ENCODE measurements around the gene DBNL.

The DBNL gene

DNA sequence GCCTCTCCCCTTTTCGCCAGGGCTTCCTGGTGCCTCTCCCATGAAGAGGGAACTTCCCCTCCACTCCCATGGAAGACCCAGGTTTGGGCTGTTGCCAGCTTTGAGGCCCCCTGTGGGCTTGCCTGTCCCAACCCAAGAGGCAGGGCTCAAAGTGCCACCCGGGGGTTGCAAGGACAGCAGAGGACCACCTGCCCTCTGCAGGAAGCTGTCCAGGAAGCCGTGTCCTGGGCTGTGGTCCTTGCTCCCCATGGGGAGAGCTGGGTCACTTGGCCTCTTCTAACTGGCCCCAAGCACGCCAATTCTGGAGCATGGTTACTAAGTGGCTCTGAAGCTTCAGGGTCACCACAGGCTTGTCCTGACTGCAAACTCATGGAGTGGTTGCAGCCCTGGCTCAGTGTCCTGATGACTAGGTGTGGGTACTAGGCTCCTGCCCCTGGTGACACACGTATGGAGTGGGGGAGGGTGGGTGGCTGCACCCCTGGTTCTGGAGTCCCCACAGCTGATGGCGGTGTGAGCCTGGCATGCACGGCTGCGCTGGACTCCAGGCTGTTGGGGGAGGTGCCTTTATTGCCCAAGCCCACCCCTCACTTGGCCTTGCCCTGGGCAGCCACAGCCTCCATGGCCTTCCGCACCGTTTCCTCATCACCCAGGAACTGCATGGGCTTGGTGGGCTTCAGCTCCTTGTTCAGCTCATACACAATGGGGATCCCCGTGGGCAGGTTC is 17.8 kb downstream of the DBNL start:
- DNase-seq (ENCODE audit: low spot score) = no peak

DNA sequence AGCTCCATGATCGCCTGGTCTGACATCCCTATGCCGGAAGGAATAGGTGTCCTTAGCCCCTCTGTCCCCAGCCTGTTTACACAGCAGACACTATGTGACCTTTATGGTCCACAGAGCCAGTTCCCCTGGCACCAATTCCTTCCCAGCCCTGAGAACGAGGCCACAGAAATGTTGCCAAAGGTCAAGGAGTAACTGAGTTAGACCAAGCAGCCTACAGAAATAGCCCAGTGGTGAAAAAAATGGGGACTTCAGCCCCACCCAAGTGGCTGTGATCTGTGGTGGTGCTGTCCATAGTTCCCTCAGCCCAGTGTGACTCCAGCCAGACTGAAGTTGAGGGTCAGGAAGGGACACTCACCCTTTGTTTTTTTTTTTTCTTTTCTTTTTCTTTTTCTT is 18.4 kb downstream of the DBNL start:
- no peak for DNase-seq (ENCODE audit: low spot score)

DNA sequence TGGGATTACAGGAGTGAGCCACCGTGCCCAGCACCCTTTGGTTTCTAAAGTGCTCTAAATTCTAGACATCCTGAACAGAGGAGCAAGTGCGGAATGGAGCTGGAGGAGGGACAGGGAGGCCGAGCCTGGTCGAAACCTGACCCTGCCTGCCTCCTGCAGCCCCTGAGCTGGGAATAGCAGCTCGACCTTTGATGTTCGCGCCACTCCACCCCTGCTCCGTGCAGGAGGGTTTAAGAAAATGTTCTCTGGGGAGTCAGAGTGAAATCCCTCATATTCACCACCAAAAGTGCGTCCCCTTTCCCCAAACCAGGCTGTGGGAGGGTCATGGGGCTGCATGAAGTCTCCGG is 19.0 kb downstream of the DBNL start:
- no peak for DNase-seq (ENCODE audit: low spot score)

DNA sequence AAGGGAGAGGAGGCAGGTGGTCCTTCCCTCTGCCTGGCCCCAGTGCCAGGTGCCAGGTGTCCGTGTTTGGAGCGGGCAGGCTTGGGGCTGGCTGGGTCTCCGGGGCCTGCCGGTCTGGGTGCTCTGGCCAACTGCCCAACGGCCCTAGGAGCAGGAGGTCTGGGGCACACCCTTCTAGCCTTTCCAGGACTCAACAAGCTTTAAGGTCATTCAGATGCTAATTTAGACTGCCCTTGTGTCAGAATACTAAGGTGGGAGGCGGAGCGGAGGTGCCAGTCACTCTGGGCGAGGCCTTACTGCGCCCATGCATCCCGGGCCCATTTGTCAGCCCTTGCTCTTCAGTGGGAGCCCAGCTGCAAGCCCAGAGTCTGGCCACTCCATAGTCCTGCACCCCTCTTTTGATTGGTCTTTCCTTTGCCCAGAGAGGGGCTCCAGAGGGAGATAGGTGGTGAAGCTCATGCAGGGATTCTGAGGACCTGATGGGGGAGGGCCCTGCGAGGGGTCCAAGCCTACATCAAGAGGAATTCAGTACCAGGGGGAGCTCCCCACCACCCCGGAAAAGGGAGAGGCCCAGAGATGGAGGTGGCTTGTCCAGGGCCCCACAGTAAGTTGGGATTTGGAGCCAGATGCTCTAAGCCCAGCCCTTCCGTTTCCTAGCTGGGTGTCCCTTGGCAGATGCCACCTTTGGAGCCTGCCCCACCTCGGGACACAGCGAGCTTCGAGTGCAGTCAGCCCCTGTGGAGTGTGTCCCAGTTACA is 19.6 kb downstream of the DBNL start:
- no peak for DNase-seq (ENCODE audit: low spot score)

DNA sequence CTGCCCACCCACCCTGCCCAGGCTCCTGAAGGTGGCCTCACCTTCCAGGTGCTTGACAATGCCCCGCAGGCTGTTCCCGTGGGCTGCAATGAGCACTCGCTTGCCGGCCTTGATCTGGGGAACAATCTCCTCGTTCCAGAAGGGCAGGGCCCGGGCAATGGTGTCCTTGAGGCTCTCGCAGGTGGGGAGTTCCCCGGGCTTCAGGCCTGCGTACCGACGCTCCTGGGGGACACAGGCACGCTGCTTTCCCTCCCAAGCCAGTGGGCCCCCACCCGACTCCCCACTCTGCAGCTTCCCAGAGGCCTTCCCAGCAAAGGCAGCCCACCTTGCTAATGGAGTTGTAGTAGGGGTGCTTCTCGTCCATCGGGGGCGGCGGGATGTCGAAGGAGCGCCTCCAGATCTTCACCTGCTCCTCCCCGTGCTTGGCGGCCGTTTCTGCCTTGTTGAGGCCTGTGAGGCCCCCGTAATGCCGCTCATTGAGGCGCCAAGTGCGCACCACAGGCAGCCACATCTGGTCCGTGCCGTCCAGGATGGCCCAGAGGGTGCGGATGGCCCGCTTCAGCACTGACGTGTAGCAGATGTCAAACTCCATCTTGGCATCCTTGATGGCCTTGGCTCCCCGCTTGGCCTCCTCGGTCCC is 20.4 kb downstream of the DBNL start:
- no peak for DNase-seq (ENCODE audit: low spot score)

DNA sequence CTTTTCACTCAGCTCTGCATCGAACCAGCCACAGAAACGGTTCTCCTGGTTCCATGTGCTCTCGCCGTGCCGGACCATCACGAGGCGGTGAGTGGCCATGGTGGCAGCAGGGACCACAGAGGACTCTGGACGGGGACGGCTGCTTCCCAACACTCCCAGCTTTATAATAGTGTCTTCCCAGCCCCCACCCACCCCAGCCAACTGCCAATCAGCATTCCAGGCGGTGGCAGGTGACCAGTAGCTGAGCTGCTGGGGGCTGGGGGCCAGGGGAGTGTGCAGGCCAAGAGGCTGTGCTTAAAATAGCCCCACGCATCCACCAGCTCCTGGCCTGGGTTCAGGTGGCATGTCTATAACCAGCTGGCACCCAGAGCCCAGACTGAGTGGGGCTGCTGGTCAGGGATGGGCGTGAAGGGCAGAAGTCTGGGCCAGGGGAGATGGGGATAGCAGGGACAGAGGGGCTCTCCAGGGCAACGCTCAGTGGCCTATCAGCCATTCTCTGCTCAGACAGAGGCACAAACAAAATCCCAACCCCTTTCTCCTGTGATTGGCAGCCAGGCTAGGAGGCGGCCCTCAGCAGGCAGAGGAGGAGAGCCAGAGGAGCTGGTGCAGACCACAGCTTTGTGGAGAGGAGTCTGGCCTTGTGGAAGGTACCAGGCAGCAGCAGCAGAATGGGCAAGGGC is 21.1 kb downstream of the DBNL start, which contains the start of gene PGAM2:
PGAM2 (minus strand) TSS at position 137 of the 680 bp plus-strand sequence; CDS start at position 99, 38 bp downstream.
- DNase-seq (ENCODE audit: low spot score) = peak; percentile 35

DNA sequence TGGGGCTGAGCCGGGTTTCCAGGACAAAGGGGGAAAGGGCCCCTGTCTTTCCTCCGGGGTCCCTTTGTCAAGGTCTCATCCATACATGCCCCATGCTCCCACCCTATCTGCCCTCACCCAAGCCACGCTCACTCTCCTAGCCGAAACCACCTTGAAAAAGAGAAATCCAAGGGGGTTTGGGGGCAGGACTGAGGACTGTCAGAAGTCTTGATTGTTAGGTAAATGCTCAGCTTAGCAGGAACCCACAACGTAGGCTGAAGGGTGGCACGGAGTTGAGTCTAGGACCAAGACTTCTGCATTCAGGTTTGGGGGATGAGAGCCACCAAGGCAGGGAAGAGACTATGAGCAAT is 21.6 kb downstream of the DBNL start:
- no peak for DNase-seq (ENCODE audit: low spot score)

DNA sequence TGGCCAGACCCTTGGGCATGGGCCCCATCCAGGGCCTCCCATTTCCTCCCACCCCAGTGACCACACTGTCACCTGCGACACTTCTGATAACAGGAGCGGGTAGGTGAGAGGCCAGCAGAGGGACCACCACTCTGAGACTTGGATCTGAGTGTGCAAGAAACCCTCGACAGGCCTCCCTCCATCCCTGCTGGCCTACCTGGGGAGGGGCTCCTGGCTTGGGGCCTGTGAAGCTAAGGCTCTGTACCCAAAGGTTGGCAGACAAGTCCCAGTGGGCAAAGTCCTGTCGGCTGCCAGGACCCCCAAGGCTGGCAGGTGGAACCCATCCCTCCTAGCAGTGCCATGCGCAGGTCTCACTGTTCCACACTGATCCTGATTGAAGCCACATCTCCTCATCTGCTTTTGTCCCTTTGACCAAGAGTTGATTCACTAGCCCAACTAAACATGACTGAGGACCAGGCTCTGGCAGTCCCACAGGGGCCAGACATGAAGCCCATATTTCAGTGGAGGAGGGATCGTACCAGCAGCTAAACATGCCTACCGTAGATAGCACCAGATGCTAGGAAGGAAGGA is 22.1 kb downstream of the DBNL start:
- no peak for DNase-seq (ENCODE audit: low spot score)

DNA sequence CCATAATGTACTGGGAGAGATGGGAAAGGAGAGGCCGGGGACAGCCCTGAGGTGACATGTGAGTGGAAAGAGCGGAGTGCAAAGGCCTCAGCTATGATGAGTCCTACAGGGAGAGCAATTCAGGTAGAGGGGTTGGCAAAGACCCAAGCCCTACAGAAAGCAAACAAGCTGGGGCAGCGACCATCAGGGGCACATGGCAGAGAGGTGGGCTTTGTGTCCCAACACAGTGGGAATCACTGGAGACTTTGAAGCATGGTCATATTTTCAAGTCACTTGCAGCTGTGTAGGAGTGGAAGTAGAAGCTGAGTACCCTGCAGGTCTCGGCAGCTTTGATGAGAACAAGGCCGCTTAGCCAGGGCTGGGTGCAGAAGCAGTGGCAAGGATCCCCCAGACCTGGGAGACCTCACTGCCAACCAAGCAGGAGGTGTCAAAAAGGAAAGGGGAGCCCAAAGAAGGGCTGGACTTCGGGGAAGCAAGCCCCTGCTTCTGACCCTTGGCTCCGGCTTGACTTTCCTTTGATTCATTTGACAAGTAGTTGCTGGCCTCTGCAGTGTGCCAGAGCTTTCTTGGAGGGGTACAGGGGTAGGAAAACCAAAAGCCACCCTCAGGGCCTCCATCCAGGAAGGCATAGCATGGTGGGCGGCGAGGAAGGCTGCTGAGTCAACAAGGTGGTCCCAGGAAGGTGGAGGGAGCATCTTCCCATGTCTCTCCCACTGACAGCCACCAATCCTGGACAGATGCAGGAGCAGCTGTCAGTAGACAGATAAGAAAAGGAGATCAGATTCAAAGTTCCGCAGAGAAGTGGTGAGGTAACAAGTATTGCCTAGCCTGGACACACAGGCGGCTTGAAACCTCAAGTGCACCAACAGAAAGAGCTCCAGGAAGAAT is 22.8 kb downstream of the DBNL start:
- DNase-seq (ENCODE audit: low spot score) = no peak

DNA sequence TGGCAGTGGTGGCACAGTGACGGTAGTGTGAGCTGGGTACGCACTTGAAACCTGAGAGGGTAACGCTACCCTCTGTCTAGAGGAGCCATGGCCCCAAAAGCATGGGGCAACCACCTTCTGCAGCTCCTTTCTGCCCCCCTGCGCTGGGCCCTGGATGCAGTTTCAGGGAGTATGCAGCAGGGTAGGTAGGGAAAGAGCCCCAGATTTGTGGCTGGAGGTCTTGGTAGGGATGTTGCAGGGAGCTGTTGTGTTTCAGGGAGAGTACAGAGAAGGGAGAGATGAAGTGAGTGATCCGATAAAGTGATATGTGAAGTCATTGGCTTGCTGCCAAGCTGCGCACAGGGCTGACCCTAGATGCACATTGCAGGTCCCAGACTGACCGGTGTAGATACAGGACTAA is 23.6 kb downstream of the DBNL start:
- no peak for DNase-seq (ENCODE audit: low spot score)

DNA sequence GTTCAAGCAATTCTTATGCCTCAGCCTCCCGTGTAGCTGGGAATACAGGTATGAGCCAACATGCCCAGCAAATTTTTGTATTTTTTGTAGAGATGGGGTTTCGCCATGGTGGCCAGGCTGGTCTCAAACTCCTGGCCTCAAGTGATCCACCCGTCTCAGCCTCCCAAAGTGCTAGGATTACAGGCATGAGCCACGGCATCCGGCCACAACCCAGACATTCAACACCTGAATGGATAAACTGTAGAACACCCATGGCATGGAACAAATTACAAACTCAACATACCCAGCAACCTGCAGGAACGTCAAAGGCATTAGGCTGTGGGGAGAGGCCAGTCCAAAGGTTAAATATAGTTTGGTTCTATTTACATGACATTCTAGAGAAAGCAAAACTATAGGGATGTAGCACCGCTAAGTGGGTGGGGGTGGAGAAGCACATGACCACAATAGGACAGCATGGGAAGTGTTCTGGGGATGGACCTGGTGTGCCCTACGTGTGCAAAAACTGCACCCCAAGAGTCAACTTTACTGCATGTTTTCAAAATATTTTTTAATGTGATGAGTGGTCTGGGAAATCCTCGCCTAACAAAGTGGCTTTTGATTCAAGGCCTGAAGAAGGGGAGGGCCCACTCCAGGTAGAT is 27.3 kb downstream of the DBNL start:
- peak; percentile 88 for DNase-seq (ENCODE audit: low spot score)

DNA sequence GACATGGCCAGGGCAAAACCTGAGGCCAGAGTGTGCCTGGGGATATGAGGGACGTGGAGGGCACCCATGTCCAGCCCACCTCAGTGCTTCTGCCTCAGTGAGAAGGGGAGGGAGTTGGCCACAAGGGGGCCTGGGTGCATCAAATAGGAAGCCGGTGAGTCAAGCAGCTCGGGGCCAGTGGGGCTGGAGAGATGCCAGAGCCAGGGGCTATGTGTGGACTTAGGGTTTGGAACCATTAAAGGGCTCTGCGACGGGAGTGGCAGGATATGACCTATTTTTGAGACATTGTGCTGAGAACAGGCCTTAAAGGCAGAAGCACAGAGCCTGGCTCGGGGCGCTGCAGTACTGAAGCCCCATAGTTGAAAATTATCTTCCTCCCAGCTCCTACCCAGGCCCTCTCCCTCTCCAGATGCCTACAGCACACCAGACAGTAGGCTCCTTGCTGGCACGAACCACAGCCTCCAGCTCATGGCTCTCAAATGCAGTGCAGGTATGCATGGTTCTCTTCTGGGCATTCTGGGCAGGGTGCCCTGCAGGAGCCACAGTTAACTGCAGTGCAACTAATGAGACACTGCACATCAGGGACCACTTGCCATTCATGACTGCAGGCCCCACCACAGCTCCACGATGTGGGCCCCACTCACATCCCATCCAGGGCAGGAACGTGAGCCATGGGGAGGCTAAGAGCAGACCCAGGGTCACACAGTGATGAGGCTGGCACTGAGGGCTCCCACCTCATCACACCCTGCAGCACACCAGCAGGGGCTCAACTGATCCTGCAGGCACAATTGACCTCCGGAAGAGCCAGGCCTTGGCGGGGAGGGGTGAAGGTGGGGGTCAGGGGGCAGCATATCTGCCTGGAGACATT is 28.1 kb downstream of the DBNL start:
- DNase-seq (ENCODE audit: low spot score) = peak; percentile 85

DNA sequence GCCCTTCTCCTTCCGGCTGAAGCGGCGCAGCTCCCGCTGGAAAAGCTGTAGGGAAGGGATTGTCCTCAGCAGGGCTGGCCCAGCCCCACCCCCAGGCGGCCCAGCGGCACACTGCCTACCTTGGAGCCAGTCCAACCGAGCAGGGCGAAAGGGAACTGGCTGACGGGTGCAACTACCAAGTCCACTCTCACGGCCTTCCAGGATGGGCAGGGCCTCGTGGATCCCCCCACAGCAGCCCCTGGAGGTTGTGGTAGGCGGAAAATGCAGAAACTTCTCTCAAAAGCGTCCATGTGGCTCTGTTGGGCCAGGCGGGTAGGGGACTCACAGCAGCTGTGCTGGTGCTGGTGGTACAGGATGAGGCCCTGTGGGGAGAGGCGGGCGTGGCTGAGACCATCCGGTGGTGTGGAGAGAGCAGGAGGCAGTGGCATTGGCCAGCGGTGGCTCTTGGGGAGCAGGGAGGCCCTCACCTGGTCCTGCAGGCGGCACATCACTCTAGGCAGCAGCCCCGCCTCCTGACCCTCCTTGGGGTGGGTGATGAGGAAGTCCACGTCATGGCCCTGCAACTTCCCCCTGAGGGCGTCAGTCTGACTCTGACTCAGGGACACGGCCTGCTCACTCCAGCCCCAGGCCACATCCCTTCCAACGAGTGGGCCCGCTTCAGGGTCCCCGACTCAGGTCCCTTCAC is 29.3 kb downstream of the DBNL start:
- DNase-seq (ENCODE audit: low spot score) = peak; percentile 84

DNA sequence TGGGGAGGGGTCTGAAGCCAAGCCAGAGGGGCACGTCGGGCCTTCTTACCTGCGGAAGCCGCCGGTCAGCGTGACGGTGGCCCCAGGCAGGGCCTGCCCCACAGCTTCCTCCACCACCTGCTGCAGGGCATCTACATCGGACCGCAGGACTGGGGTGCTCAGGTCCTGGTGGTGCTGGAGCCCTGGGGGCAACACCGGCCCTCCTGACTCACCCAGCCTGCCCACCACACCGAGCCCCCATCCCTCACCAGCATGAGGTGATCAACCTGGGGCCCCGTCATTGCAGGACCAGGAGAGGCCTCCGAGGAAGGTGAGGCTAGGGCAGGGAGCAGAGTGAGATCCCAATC is 29.8 kb downstream of the DBNL start:
- DNase-seq (ENCODE audit: low spot score) = no peak

DNA sequence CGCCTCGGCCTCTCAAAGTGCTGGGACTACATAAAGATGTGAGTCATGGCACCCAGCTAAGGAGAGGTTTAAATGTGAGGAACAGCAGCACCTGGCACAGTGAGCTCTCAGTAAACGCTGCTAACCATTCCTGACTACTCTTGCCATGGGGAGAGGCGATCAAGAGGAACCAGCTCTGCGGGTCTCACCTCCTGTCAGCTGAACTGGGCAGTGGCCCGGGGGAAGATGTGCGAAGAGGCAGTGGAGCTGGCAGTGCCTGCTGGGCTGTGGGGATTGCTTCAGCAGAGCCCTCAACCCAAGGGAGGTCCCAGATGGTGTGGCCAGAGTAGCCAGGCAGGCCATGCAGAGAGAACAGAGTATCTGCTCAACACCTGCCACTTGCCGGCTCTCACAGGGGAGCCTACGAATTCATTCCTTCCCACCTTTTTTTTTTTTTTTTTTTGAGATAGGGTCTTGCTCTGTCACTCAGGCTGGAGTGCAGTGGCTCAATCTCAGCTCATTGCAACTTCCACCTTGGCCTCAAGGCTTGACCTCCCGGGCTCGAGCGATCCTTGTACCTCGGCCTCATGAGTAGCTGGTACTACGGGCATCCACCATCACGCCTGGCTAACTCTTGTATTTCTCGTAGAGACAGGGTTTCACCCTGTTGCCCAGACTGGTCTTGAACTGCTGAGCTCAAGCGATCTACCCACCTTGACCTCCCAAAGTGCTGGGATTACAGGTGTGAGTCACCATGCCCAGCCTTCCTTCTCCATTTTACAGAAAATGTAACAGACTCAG is 31.0 kb downstream of the DBNL start:
- no peak for DNase-seq (ENCODE audit: low spot score)

DNA sequence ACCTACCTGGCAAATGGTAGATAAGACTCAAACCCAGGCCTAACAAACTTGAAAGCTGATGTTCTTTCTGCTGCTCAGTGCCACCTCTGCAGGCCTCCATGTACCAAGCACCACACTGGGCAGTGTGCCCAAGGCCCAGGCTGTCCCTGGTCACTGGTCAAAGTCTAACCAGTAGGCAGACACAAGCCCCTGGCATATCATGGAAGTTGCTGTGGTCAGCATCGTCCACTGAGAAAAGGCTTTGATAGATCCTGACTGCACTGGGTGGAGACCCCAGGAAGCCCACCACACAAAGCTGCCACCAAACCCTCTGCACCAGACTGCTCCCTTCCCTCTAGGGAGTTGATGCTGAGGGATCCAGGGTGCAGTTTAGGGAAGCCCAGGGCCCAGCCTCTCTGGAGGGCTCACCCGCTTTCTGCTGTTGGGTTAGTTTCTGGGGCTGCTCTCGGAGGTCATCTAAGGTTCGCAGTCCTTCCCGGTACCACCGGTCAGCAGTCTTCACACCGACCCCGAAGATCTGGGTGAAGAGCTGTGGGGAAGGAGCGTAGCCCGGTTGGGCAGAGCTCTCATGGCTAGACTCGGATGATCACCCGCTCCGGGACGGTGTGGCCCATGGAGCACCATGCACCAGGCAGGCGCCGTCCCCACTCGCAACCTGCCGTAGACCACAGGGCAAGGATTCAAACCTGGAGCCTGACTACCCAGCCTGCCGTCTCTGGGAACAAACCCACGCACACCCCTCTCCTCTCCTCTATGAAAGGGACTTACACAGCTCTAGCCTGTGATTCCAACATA is 31.8 kb downstream of the DBNL start:
- DNase-seq (ENCODE audit: low spot score) = no peak

DNA sequence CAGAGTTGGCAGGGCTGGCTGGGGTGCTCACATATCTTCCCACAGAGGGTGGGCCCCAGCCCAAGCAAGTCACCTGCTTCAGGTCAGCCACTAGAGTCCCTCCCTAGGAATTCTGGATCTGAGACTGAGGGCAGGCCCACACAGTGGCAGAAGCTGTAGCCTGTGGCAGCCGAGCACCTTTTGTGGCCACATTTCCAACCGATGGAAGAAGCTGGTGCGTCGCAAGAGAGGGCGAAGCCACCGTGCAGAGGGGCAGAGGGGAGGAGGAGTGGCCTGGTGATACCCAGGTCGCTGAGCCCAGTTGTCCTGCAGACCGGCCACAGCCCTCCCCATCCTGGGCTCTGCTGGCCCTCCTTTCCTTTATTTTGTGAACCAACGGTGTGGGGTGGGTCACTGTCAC is 32.6 kb downstream of the DBNL start:
- DNase-seq (ENCODE audit: low spot score) = no peak

DNA sequence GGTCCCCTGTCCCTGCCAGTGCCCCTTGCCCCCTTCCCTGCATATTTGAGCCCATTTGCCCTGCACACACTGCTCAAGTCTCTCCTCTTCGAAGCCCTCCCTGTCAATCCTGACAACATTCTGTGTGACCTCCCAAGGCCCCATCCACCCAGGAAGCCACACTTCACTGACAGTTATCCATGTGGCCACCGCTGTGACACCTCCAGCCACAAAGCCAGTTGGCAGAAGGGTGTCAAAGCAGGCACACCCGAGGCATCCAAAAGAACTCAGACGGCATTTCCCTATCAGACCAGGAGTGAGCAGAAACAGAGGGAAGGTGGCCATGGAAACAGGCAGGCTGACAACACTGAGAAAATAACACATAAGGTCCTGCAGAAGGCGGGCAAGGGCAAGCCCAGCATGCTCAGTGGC is 33.2 kb downstream of the DBNL start:
- no peak for DNase-seq (ENCODE audit: low spot score)

Data from SW480 (cell line).